ENCODE results near the gene IL17RD. TPM values are rescaled to one million over a fixed set of nuclear protein-coding genes. Genes with fewer than 3 reads are reported as not detected.

The IL17RD gene
- total RNA-seq, 1 experiment from 2014 or later: 31.7 TPM

- peaks cover 14% of the 10 kb centered on the region; the same call in 1 of the 2 replicates for H3K79me2 ChIP-seq (ENCODE audit: insufficient read depth, low read length)
- Mint-ChIP-seq H3K4me3 (peak overlapping the region; percentile 2 to 74; a peak in 4 of 5 replicates), H3K36me3 (ENCODE audit: insufficient read depth in 1 of 3, low read depth in 3 of 3) (peaks cover 0 to 5% (median 2%) of the 10 kb centered on the region in 3 experiments; a peak in 2 of 7 replicates), H3K4me1 (peaks cover 75 to 78% of the 10 kb centered on the region in 2 experiments), H3K27ac (peak overlapping the region; percentile 27 to 99 (median 68); a peak in 5 of 7 replicates), H3K9me3 (no peaks in the 10 kb centered on the region), H3K27me3 (ENCODE audit: low read depth) (peaks cover 31% of the 10 kb centered on the region)
- no peak overlapping the region for H3K56ac ChIP-seq (ENCODE audit: insufficient read length, low read depth, low read length)
- no peak overlapping the region for H2BK12ac ChIP-seq (ENCODE audit: insufficient read length, low read depth, low read length)
- TF ChIP-seq, protein P1, sequence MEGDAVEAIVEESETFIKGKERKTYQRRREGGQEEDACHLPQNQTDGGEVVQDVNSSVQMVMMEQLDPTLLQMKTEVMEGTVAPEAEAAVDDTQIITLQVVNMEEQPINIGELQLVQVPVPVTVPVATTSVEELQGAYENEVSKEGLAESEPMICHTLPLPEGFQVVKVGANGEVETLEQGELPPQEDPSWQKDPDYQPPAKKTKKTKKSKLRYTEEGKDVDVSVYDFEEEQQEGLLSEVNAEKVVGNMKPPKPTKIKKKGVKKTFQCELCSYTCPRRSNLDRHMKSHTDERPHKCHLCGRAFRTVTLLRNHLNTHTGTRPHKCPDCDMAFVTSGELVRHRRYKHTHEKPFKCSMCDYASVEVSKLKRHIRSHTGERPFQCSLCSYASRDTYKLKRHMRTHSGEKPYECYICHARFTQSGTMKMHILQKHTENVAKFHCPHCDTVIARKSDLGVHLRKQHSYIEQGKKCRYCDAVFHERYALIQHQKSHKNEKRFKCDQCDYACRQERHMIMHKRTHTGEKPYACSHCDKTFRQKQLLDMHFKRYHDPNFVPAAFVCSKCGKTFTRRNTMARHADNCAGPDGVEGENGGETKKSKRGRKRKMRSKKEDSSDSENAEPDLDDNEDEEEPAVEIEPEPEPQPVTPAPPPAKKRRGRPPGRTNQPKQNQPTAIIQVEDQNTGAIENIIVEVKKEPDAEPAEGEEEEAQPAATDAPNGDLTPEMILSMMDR (conservative IDR thresholded peaks at IDR 0.05): no peak
- no peak overlapping the region for H4K8ac ChIP-seq (replicated peaks; ENCODE audit: insufficient read length, low read depth, low read length)
- no CpG with 5 or more reads among the region's 14 CpGs for WGBS (ENCODE audit: extremely low coverage, insufficient read length, low lambda C conversion rate)
- no peak overlapping the region for H2BK5ac ChIP-seq (ENCODE audit: insufficient read length, low read length)
- no peak overlapping the region for H3K14ac ChIP-seq (ENCODE audit: insufficient read depth, low read length)
- peaks cover 12% of the 10 kb centered on the region; the same call in 1 of the 2 replicates for H3K27me3 ChIP-seq (ENCODE audit: insufficient read depth, low read length)
- no peaks in the 10 kb centered on the region for H4K20me1 ChIP-seq (ENCODE audit: control insufficient read depth, insufficient read depth, insufficient read length)
- H3K4ac ChIP-seq (ENCODE audit: low read depth, low read length): no peak overlapping the region; the same call in 1 of the 2 replicates
- H2BK15ac ChIP-seq (ENCODE audit: low read depth, low read length): no peak overlapping the region
- H3K23ac ChIP-seq (ENCODE audit: insufficient read length, low read depth, low read length): peak overlapping the region; percentile 7
- H3T11ph ChIP-seq (ENCODE audit: low read length): peak overlapping the region; percentile 41
- H2AFZ ChIP-seq (ENCODE audit: low read length): no peak overlapping the region
- peaks cover 46% of the 10 kb centered on the region for H3K4me1 ChIP-seq (ENCODE audit: insufficient read depth, low read length)
- peak overlapping the region; percentile 14 for H3K4me2 ChIP-seq (ENCODE audit: insufficient read depth, insufficient read length, low read length)
- H2AK5ac ChIP-seq (ENCODE audit: insufficient read length, low read length): no peak overlapping the region
- no peak overlapping the region for H2BK20ac ChIP-seq (ENCODE audit: low read depth, low read length, poor library complexity, severe bottlenecking)
- H3K9me3 ChIP-seq (ENCODE audit: control insufficient read depth, low read depth, low read length): no peaks in the 10 kb centered on the region
- H3K23me2 ChIP-seq (ENCODE audit: insufficient read length, low read depth, low read length, poor library complexity, severe bottlenecking): no peaks in the 10 kb centered on the region
- peak overlapping the region; percentile 57 for H3K9ac ChIP-seq (ENCODE audit: extremely low read depth, insufficient read length, low read length)
- DNase-seq: no peak
- peak overlapping the region; percentile 90 for H3K27ac ChIP-seq (ENCODE audit: insufficient read length, low read depth, low read length)
- peak overlapping the region; percentile 61 for H3K18ac ChIP-seq (ENCODE audit: insufficient read length, low read depth, low read length)
- peak overlapping the region; percentile 36 for H4K91ac ChIP-seq (ENCODE audit: insufficient read length, low read depth, low read length)
- no peak overlapping the region for H2BK120ac ChIP-seq (ENCODE audit: low read depth, low read length, poor library complexity, severe bottlenecking)
- no peak overlapping the region for H4K5ac ChIP-seq (ENCODE audit: insufficient read length, low read depth, low read length)
- no peaks in the 10 kb centered on the region for H3K79me1 ChIP-seq (ENCODE audit: insufficient read depth, low read depth, low read length, poor library complexity, severe bottlenecking)
Observed at GRCh38 chr3:57128826-57129667, 36.1 kb downstream of the IL17RD start.
